Gastroesophageal sphincter (tissue), 4 donors: ENCODE data around the gene CST7. TPM values are rescaled to one million over a fixed set of nuclear protein-coding genes. Genes with fewer than 3 reads are reported as not detected.

Experiments
- ATAC-seq: fragments of 150-250 bp; one replicate; pipeline ENCODE4 v1.9.1; 2016; ENCODE audit warnings: mild to moderate bottlenecking, moderate library complexity
- H3K27ac ChIP-seq, 4 donors: fragments of 200-600 bp; sonication (generic) in 3 of 4; 1 replicate in 3 of 4; 2 replicates in 1 of 4; pipeline ENCODE4 v1.5.1; 2016 to 2019
- H3K27me3 ChIP-seq: fragments of 200-600 bp; sonication (generic); one replicate; pipeline ENCODE4 v1.5.1; 2019
- H3K36me3 ChIP-seq, 2 donors: fragments of 200-600 bp; sonication (generic); one replicate each; pipeline ENCODE4 v1.5.1; 2019; ENCODE audit warnings: control low read depth in 1 of 2
- H3K4me1 ChIP-seq, 3 donors: fragments of 200-600 bp; sonication (generic); 1 replicate in 2 of 3; 2 replicates in 1 of 3; pipeline ENCODE4 v1.5.1; 2016 to 2019; ENCODE audit warnings: control low read depth in 2 of 3
- H3K4me3 ChIP-seq, 2 donors: fragments of 200-600 bp; sonication (generic); one replicate each; pipeline ENCODE4 v1.5.1; 2019; ENCODE audit warnings: mild to moderate bottlenecking in 1 of 2, moderate library complexity in 1 of 2
- H3K9me3 ChIP-seq, 3 donors: fragments of 200-600 bp; sonication (generic); one replicate each; pipeline ENCODE4 v1.5.1; 2017 to 2019; ENCODE audit warnings: control low read depth in 2 of 3
- EP300 ChIP-seq: sonication (generic); formaldehyde crosslinking; IDR thresholded peaks from one replicate; pipeline ENCODE4 v1.6.1; 2017; ENCODE audit warnings: antibody characterized with exemption, mild to moderate bottlenecking
- POLR2A ChIP-seq, 2 donors: fragments of 450-650 bp; IDR thresholded peaks; one replicate each; pipeline ENCODE4 v1.6.1; 2017; ENCODE audit warnings: antibody characterized with exemption in 2 of 2, mild to moderate bottlenecking in 2 of 2, moderate library complexity in 1 of 2
- POLR2AphosphoS5 ChIP-seq: sonication (generic); formaldehyde crosslinking; IDR thresholded peaks from one replicate; pipeline ENCODE4 v1.6.1; 2017; ENCODE audit warnings: antibody characterized with exemption
- WGBS, 2 donors: methylation state at CpG; one replicate each; pipeline ENCODE4 v1.1.5; 2018; ENCODE audit warnings: low coverage in 1 of 2; 5-methylcytosine and 5-hydroxymethylcytosine counted together
- total RNA-seq, 4 donors: library from RNA; depleted of rRNA; stranded (reverse); fragments of >200 nt; gene quantifications; one replicate each; pipeline ENCODE4 v1.1.0, GENCODE V29; 2016
- TF ChIP-seq, protein P1 (sequence below), 4 experiments: fragments of 200-600 bp in 2 of 4; fragments of 450-650 bp in 2 of 4; sonication (generic) in 1 of 4; IDR thresholded peaks; one replicate each; pipeline ENCODE4 v1.5.1; 2017 to 2019; ENCODE audit warnings: antibody characterized with exemption in 4 of 4, mild to moderate bottlenecking in 2 of 4, moderate library complexity in 2 of 4

CST7 gene
- total RNA-seq, 4 donors from 2014 or later: 0.37 to 4.0 TPM; not detected in 2

DNA sequence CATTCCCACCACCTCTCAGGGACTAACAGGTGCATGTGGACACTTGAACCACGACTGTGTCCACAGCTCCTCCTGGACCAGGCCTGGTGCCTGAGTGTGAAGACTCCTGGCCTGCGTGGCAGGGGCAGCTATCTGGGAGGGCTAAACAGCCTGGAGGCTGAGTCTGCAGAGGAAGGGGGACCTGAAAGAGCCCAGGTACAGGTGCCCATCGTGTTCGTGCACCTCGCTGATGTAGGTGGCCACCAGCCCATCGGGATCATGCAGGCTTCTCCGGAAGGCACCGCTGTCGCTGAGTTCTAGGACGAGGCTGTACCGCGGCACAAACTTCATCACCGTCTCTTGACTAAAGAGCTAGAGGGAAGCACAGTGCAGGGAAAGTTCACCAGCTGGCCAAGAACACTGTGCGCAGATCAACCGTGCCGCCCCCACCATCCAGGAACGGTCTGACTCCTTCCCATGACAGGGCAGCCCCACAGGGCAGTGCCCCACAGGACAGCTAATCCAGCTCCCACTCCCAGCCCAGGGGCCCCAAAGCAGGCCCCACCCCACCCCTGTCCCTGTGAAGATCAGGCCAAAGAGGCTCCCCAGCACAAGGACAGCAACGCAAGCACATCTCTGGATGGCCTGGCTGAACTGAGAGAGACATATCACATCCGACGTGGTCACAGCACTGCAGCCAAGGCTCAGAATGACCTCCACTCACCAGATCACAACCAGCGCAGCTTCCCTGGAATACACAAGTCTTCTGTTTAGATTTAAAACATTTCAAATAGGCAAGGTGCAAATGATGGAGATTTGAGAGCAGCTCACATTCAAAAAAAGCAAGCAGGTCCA, 14.8 kb downstream of the CST7 start:
- no peaks in the 10 kb centered on the region for H3K27me3 ChIP-seq
- ATAC-seq: no peak
- H3K9me3 ChIP-seq: no peaks in the 10 kb centered on the region
- H3K4me1 ChIP-seq: no peaks in the 10 kb centered on the region
- no peak overlapping the region for H3K27ac ChIP-seq
- peaks cover 0 to 100% of the 10 kb centered on the region in 2 donors for H3K36me3 ChIP-seq
- WGBS, 2 donors: 97 to 98% methylated on average over 7 to 8 of the region's 21 CpGs
- TF ChIP-seq, protein P1, sequence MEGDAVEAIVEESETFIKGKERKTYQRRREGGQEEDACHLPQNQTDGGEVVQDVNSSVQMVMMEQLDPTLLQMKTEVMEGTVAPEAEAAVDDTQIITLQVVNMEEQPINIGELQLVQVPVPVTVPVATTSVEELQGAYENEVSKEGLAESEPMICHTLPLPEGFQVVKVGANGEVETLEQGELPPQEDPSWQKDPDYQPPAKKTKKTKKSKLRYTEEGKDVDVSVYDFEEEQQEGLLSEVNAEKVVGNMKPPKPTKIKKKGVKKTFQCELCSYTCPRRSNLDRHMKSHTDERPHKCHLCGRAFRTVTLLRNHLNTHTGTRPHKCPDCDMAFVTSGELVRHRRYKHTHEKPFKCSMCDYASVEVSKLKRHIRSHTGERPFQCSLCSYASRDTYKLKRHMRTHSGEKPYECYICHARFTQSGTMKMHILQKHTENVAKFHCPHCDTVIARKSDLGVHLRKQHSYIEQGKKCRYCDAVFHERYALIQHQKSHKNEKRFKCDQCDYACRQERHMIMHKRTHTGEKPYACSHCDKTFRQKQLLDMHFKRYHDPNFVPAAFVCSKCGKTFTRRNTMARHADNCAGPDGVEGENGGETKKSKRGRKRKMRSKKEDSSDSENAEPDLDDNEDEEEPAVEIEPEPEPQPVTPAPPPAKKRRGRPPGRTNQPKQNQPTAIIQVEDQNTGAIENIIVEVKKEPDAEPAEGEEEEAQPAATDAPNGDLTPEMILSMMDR (IDR thresholded peaks at IDR 0.05): no peak
- TF ChIP-seq POLR2AphosphoS5: no peak
- no peak for TF ChIP-seq EP300
- no peak overlapping the region for H3K4me3 ChIP-seq

- Histone ChIP-seq H3K36me3 (peaks cover 0 to 100% of the 10 kb centered on the region in 2 donors), H3K27me3 (no peaks in the 10 kb centered on the region), H3K4me3 (no peak overlapping the region), H3K27ac (no peak overlapping the region), H3K9me3 (no peaks in the 10 kb centered on the region), H3K4me1 (no peaks in the 10 kb centered on the region)
- WGBS, 2 donors: 66 to 88% methylated on average over 7 to 9 of the region's 9 CpGs
- TF ChIP-seq, protein P1 (IDR thresholded peaks at IDR 0.05): no peak
- TF ChIP-seq EP300 (no peak), POLR2AphosphoS5 (no peak), POLR2A (IDR thresholded peaks at IDR 0.05) (no peak)
- no peak for ATAC-seq
These were observed 15.4 kb downstream of the CST7 start for GRCh38 chr20:24964506-24964840.

- 98% methylated on average over 4 of the region's 7 CpGs; no CpG with 5 or more reads in 1 of the 2 donors for WGBS, 2 donors
- Histone ChIP-seq H3K4me1 (no peaks in the 10 kb centered on the region), H3K4me3 (no peak overlapping the region), H3K27me3 (no peaks in the 10 kb centered on the region), H3K27ac (no peak overlapping the region), H3K9me3 (no peaks in the 10 kb centered on the region), H3K36me3 (peaks cover 3 to 100% of the 10 kb centered on the region in 2 donors)
- TF ChIP-seq POLR2A (IDR thresholded peaks at IDR 0.05) (no peak), EP300 (no peak), POLR2AphosphoS5 (no peak)
- TF ChIP-seq, protein P1 (IDR thresholded peaks at IDR 0.05): no peak
- ATAC-seq: no peak
These were observed 16.2 kb downstream of the CST7 start for GRCh38 chr20:24965065-24965919.

GRCh38 chr20:24966317-24967012, 17.4 kb downstream of the CST7 start:
- H3K36me3 ChIP-seq: peaks cover 3 to 100% of the 10 kb centered on the region in 2 donors
- no peaks in the 10 kb centered on the region for H3K27me3 ChIP-seq
- no peak for ATAC-seq
- no peaks in the 10 kb centered on the region for H3K4me1 ChIP-seq
- TF ChIP-seq POLR2A (IDR thresholded peaks at IDR 0.05): no peak
- TF ChIP-seq, protein P1 (IDR thresholded peaks at IDR 0.05): no peak
- no peak for TF ChIP-seq EP300
- TF ChIP-seq POLR2AphosphoS5: no peak
- H3K27ac ChIP-seq: no peak overlapping the region
- 83 to 89% methylated on average over 1 to 6 of the region's 15 CpGs for WGBS, 2 donors
- H3K4me3 ChIP-seq: no peak overlapping the region
- no peaks in the 10 kb centered on the region for H3K9me3 ChIP-seq
